Stimulated activated CD4-positive, alpha-beta T cell treated with anti-CD3 and anti-CD28 coated beads, Interleukin-4, amount 100 ng/mL, for 48 hours (primary cell): ENCODE results near the gene ATOH7.
"Not testable (repeated sequence)": the region's sequence is repeated elsewhere in the genome, so short reads cannot be mapped to it uniquely, and the experiment has no call there.

Source experiments
- DNase-seq, 2 donors: peaks; one replicate each; pipeline ENCODE4 v3.0.0-alpha.2; 2020; ENCODE audit warnings: low read depth in 2 of 2

ATOH7 gene

GRCh38 chr10:68231817-68232251, at the start of gene ATOH7:
TSS of gene ATOH7 (minus strand) at chr10:68232113. CDS start at chr10:68231677, 436 bp downstream.
- no peak for DNase-seq

- no peak for DNase-seq
Observed at GRCh38 chr10:68280758-68281157, 48.8 kb upstream of the ATOH7 start.

GRCh38 chr10:68278906-68279753, 47.2 kb upstream of the ATOH7 start:
- DNase-seq, result not testable (repeated sequence)

GRCh38 chr10:68277814-68278213, 45.9 kb upstream of the ATOH7 start:
- not testable (repeated sequence) for DNase-seq

GRCh38 chr10:68276224-68276623, 44.3 kb upstream of the ATOH7 start:
- DNase-seq, result no peak

GRCh38 chr10:68275600-68276126, 43.8 kb upstream of the ATOH7 start:
- no peak for DNase-seq

- no peak for DNase-seq
Observed at GRCh38 chr10:68272833-68273232, 40.9 kb upstream of the ATOH7 start.

GRCh38 chr10:68271196-68271882, 39.4 kb upstream of the ATOH7 start:
- DNase-seq, result no peak

- no peak for DNase-seq
Observed at GRCh38 chr10:68269562-68270290, 37.8 kb upstream of the ATOH7 start.

GRCh38 chr10:68261132-68261856, 29.4 kb upstream of the ATOH7 start:
- no peak for DNase-seq

- no peak for DNase-seq
Observed at GRCh38 chr10:68253346-68253745, 21.4 kb upstream of the ATOH7 start.

GRCh38 chr10:68251625-68252495, 19.9 kb upstream of the ATOH7 start:
- DNase-seq, result no peak

- DNase-seq, result no peak
Observed at GRCh38 chr10:68251151-68251550, 19.2 kb upstream of the ATOH7 start.

GRCh38 chr10:68249297-68249696, 17.4 kb upstream of the ATOH7 start:
- DNase-seq, result no peak

- no peak for DNase-seq
Observed at GRCh38 chr10:68247931-68248330, 16.0 kb upstream of the ATOH7 start.

GRCh38 chr10:68246397-68246796, 14.5 kb upstream of the ATOH7 start:
- not testable (repeated sequence) for DNase-seq

- no peak for DNase-seq
Observed at GRCh38 chr10:68242051-68242450, 10.1 kb upstream of the ATOH7 start.

- no peak for DNase-seq
Observed at GRCh38 chr10:68239596-68240150, 7.8 kb upstream of the ATOH7 start.

GRCh38 chr10:68239069-68239468, 7.2 kb upstream of the ATOH7 start:
- DNase-seq, result no peak

- no peak for DNase-seq
Observed at GRCh38 chr10:68238371-68238770, 6.5 kb upstream of the ATOH7 start.
